ENCODE results near the gene SIT1. TPM values are rescaled to one million over a fixed set of nuclear protein-coding genes. Genes with fewer than 3 reads are reported as not detected.
"Not testable (repeated sequence)": the region's sequence is repeated elsewhere in the genome, so short reads cannot be mapped to it uniquely, and the experiment has no call there.

SIT1 gene
- total RNA-seq, 1 experiment from 2014 or later: 97.6 TPM

- no peak overlapping the region for H3K27ac ChIP-seq (ENCODE audit: low read length)
- peak overlapping the region; percentile 34 for H3K9ac ChIP-seq (ENCODE audit: low read length)
- H3K4me1 ChIP-seq (ENCODE audit: low read length): peaks cover 33% of the 10 kb centered on the region
- no peaks in the 10 kb centered on the region for H3K9me2 ChIP-seq (replicated peaks; ENCODE audit: insufficient read depth, low read length)
- H3K36me3 ChIP-seq (ENCODE audit: insufficient read depth, low read length): no peaks in the 10 kb centered on the region
- H3K79me2 ChIP-seq (ENCODE audit: low read length): no peaks in the 10 kb centered on the region
- no peaks in the 10 kb centered on the region for H3K9me3 ChIP-seq (ENCODE audit: low read length)
- peak overlapping the region; percentile 18; the same call in 1 of the 2 replicates for H2AFZ ChIP-seq (ENCODE audit: low read length)
- H4K20me1 ChIP-seq (ENCODE audit: insufficient read depth, low read depth, low read length): no peaks in the 10 kb centered on the region
- no peaks in the 10 kb centered on the region; the same call in 1 of the 2 replicates for H3K27me3 ChIP-seq (ENCODE audit: low read length)
- DNase-seq: no peak
- peak overlapping the region; percentile 23; the same call in 1 of the 2 replicates for H3K4me3 ChIP-seq (ENCODE audit: low read length)
- peak overlapping the region; percentile 27 for H3K4me2 ChIP-seq (ENCODE audit: low read depth, low read length, poor library complexity, severe bottlenecking)
Measured at GRCh38 chr9:35616681-35617459, 33.9 kb downstream of the SIT1 start.

GRCh38 chr9:35615981-35616680 is 34.6 kb downstream of the SIT1 start:
- no peaks in the 10 kb centered on the region; the same call in 1 of the 2 replicates for H3K27me3 ChIP-seq (ENCODE audit: low read length)
- no peaks in the 10 kb centered on the region for H3K36me3 ChIP-seq (ENCODE audit: insufficient read depth, low read length)
- no peak overlapping the region for H3K4me2 ChIP-seq (ENCODE audit: low read depth, low read length, poor library complexity, severe bottlenecking)
- H4K20me1 ChIP-seq (ENCODE audit: insufficient read depth, low read depth, low read length): no peaks in the 10 kb centered on the region
- H2AFZ ChIP-seq (ENCODE audit: low read length): no peak overlapping the region
- no peak overlapping the region for H3K27ac ChIP-seq (ENCODE audit: low read length)
- H3K4me3 ChIP-seq (ENCODE audit: low read length): no peak overlapping the region
- no peaks in the 10 kb centered on the region for H3K79me2 ChIP-seq (ENCODE audit: low read length)
- no peak for DNase-seq
- H3K4me1 ChIP-seq (ENCODE audit: low read length): peaks cover 33% of the 10 kb centered on the region
- H3K9me2 ChIP-seq (replicated peaks; ENCODE audit: insufficient read depth, low read length): no peaks in the 10 kb centered on the region
- no peaks in the 10 kb centered on the region for H3K9me3 ChIP-seq (ENCODE audit: low read length)
- H3K9ac ChIP-seq (ENCODE audit: low read length): no peak overlapping the region

DNA sequence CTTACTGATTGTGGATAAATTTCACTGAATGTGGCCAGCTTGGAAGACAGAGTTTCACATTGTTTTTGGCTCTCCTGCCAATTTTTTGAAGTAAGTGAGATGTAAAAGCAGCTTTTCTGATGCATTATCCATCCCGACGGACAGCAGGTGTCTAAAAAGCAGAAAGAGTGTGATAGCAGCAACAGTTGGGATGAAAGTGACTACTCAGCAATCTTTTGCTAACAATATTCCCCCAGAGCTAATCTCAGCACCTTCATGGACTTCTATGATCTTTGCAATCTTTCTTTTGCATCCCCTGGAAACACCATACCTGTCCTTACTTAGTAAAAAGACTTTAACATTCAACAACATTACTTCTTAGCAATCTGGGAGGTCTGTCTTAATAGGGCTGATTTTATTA is 37.9 kb downstream of the SIT1 start:
- Histone ChIP-seq H4K20me1 (ENCODE audit: insufficient read depth, low read depth, low read length) (no peaks in the 10 kb centered on the region), H3K4me3 (ENCODE audit: low read length) (no peak overlapping the region), H3K9ac (ENCODE audit: low read length) (no peak overlapping the region), H3K9me3 (ENCODE audit: low read length) (no peaks in the 10 kb centered on the region), H3K79me2 (ENCODE audit: low read length) (no peaks in the 10 kb centered on the region), H3K4me2 (ENCODE audit: low read depth, low read length, poor library complexity, severe bottlenecking) (no peak overlapping the region), H2AFZ (ENCODE audit: low read length) (no peak overlapping the region), H3K4me1 (ENCODE audit: low read length) (peaks cover 11% of the 10 kb centered on the region), H3K27me3 (ENCODE audit: low read length) (no peaks in the 10 kb centered on the region; the same call in 1 of the 2 replicates), H3K36me3 (ENCODE audit: insufficient read depth, low read length) (no peaks in the 10 kb centered on the region), H3K9me2 (replicated peaks; ENCODE audit: insufficient read depth, low read length) (no peaks in the 10 kb centered on the region), H3K27ac (ENCODE audit: low read length) (no peak overlapping the region)
- no peak for DNase-seq

DNA sequence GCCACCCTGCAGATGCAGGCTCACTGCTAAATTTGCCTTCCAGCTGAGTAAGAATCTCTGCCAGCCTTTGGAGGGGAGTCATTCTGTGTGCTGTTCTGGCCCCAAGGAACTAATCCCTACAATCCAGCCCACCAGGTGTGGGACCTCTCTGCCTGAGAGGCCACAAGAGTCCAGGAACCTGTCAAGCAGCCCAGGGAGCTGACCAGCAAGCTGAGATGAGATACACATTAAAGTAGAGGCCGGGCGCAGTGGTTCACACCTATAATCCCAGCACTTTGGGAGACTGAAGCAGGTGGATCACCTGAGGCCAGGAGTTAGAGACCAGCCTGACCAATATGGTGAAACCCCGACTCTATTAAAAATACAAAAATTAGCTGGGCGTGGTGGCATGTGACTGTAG is 38.7 kb downstream of the SIT1 start:
- not testable (repeated sequence) for H3K27me3 ChIP-seq (ENCODE audit: low read length); H3K27ac ChIP-seq (ENCODE audit: low read length); H3K4me2 ChIP-seq (ENCODE audit: low read depth, low read length, poor library complexity, severe bottlenecking); H3K79me2 ChIP-seq (ENCODE audit: low read length); H3K9me2 ChIP-seq (replicated peaks; ENCODE audit: insufficient read depth, low read length); H3K36me3 ChIP-seq (ENCODE audit: insufficient read depth, low read length); H3K4me1 ChIP-seq (ENCODE audit: low read length); H4K20me1 ChIP-seq (ENCODE audit: insufficient read depth, low read depth, low read length); H3K9me3 ChIP-seq (ENCODE audit: low read length); H3K4me3 ChIP-seq (ENCODE audit: low read length); H3K9ac ChIP-seq (ENCODE audit: low read length); H2AFZ ChIP-seq (ENCODE audit: low read length); DNase-seq

DNA sequence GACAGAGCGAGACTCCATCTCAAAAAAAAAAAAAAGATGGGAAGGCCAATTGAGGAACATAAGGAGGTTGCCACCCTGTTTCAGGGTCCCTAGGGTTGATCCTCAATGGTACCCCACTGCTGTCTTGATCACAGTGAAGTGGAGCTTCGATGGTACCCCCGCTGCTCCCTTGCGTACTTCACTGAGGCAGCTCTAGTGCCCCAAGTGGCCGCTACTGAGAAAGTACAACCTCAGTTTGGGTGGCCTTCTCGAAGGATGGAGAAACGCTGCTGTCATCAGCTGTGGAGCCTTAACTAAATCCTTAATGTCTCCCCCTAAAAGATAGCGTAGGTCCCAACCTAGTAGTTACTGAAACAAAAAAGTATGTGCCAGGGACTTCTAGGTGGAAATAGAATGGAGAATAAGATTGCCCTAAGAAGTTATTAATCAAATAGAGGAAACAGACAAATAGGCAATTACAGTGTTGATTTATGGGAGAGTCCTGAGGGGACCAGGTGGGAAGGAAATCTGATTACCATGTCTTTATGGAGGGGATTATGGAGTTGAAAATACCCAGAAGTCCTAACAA is 39.4 kb downstream of the SIT1 start:
- peak; percentile 85 for DNase-seq
- Histone ChIP-seq H3K9me3 (ENCODE audit: low read length) (no peaks in the 10 kb centered on the region), H3K27me3 (ENCODE audit: low read length) (no peaks in the 10 kb centered on the region), H3K79me2 (ENCODE audit: low read length) (peaks cover 8% of the 10 kb centered on the region), H3K4me3 (ENCODE audit: low read length) (no peak overlapping the region), H2AFZ (ENCODE audit: low read length) (no peak overlapping the region), H3K27ac (ENCODE audit: low read length) (no peak overlapping the region), H3K4me2 (ENCODE audit: low read depth, low read length, poor library complexity, severe bottlenecking) (no peak overlapping the region), H4K20me1 (ENCODE audit: insufficient read depth, low read depth, low read length) (no peaks in the 10 kb centered on the region), H3K36me3 (ENCODE audit: insufficient read depth, low read length) (no peaks in the 10 kb centered on the region), H3K4me1 (ENCODE audit: low read length) (peaks cover 8% of the 10 kb centered on the region), H3K9ac (ENCODE audit: low read length) (no peak overlapping the region), H3K9me2 (replicated peaks; ENCODE audit: insufficient read depth, low read length) (no peaks in the 10 kb centered on the region)

- peaks cover 15% of the 10 kb centered on the region for H3K79me2 ChIP-seq (ENCODE audit: low read length)
- no peaks in the 10 kb centered on the region for H3K27me3 ChIP-seq (ENCODE audit: low read length)
- H3K4me1 ChIP-seq (ENCODE audit: low read length): peaks cover 13% of the 10 kb centered on the region
- H4K20me1 ChIP-seq (ENCODE audit: insufficient read depth, low read depth, low read length): no peaks in the 10 kb centered on the region
- H3K27ac ChIP-seq (ENCODE audit: low read length): no peak overlapping the region
- no peak for DNase-seq
- no peak overlapping the region for H3K9ac ChIP-seq (ENCODE audit: low read length)
- no peak overlapping the region for H3K4me2 ChIP-seq (ENCODE audit: low read depth, low read length, poor library complexity, severe bottlenecking)
- H3K4me3 ChIP-seq (ENCODE audit: low read length): no peak overlapping the region
- H2AFZ ChIP-seq (ENCODE audit: low read length): no peak overlapping the region
- no peaks in the 10 kb centered on the region for H3K36me3 ChIP-seq (ENCODE audit: insufficient read depth, low read length)
- no peaks in the 10 kb centered on the region for H3K9me3 ChIP-seq (ENCODE audit: low read length)
- H3K9me2 ChIP-seq (replicated peaks; ENCODE audit: insufficient read depth, low read length): no peaks in the 10 kb centered on the region
Measured at GRCh38 chr9:35609820-35610163, 40.9 kb downstream of the SIT1 start.

DNA sequence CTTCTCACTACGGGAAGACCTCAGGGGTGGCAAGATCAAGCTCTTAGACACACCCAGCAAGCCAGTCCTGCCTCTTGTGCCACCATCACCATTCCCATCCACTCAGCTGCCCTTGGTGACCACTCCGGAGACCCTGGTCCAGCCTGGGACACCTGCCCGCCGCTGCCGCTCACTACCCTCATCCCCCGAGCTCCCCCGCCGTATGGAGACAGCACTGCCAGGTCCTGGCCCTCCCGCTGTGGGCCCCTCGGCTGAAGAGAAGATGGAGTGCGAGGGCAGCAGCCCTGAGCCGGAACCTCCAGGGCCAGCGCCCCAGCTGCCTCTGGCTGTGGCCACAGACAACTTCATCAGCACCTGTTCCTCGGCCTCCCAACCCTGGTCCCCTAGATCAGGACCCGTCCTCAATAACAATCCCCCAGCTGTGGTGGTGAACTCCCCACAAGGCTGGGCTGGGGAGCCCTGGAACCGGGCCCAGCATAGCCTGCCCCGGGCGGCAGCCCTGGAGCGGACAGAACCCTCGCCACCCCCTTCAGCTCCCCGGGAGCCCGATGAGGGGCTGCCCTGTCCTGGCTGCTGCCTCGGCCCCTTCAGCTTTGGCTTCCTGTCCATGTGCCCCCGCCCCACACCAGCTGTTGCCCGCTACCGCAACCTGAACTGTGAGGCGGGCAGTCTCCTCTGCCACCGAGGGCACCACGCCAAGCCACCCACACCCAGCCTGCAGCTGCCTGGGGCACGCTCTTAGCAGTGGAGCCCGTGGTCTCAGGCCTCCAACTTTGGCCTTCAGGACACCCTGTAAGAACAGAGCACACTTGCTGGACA is 41.5 kb downstream of the SIT1 start:
- Histone ChIP-seq H3K4me3 (ENCODE audit: low read length) (no peak overlapping the region), H3K9ac (ENCODE audit: low read length) (no peak overlapping the region), H3K9me2 (replicated peaks; ENCODE audit: insufficient read depth, low read length) (no peaks in the 10 kb centered on the region), H4K20me1 (ENCODE audit: insufficient read depth, low read depth, low read length) (no peaks in the 10 kb centered on the region), H3K4me2 (ENCODE audit: low read depth, low read length, poor library complexity, severe bottlenecking) (no peak overlapping the region), H3K4me1 (ENCODE audit: low read length) (peaks cover 19% of the 10 kb centered on the region), H3K36me3 (ENCODE audit: insufficient read depth, low read length) (no peaks in the 10 kb centered on the region), H2AFZ (ENCODE audit: low read length) (no peak overlapping the region), H3K9me3 (ENCODE audit: low read length) (no peaks in the 10 kb centered on the region), H3K27me3 (ENCODE audit: low read length) (no peaks in the 10 kb centered on the region), H3K79me2 (ENCODE audit: low read length) (peaks cover 15% of the 10 kb centered on the region), H3K27ac (ENCODE audit: low read length) (no peak overlapping the region)
- no peak for DNase-seq

GRCh38 chr9:35608221-35608620 is 42.5 kb downstream of the SIT1 start:
- no peak overlapping the region for H3K4me3 ChIP-seq (ENCODE audit: low read length)
- H3K4me2 ChIP-seq (ENCODE audit: low read depth, low read length, poor library complexity, severe bottlenecking): no peak overlapping the region
- H3K9ac ChIP-seq (ENCODE audit: low read length): no peak overlapping the region
- H3K9me2 ChIP-seq (replicated peaks; ENCODE audit: insufficient read depth, low read length): no peaks in the 10 kb centered on the region
- H3K27ac ChIP-seq (ENCODE audit: low read length): no peak overlapping the region
- no peaks in the 10 kb centered on the region for H4K20me1 ChIP-seq (ENCODE audit: insufficient read depth, low read depth, low read length)
- peaks cover 15% of the 10 kb centered on the region for H3K79me2 ChIP-seq (ENCODE audit: low read length)
- peaks cover 25% of the 10 kb centered on the region for H3K4me1 ChIP-seq (ENCODE audit: low read length)
- H3K36me3 ChIP-seq (ENCODE audit: insufficient read depth, low read length): no peaks in the 10 kb centered on the region
- no peaks in the 10 kb centered on the region for H3K9me3 ChIP-seq (ENCODE audit: low read length)
- DNase-seq: no peak
- no peak overlapping the region for H2AFZ ChIP-seq (ENCODE audit: low read length)
- no peaks in the 10 kb centered on the region for H3K27me3 ChIP-seq (ENCODE audit: low read length)

Measured in Karpas-422 (cell line).